GM13977 (cell line): ENCODE measurements around the gene GOLT1A.

Experiments used
- DNase-seq: peaks from one replicate; pipeline ENCODE4 v3.0.0; 2012; ENCODE audit warnings: low spot score
- CTCF ChIP-seq: IDR thresholded peaks from 2 replicates; pipeline ENCODE4 v1.5.1; 2012; ENCODE audit warnings: mild to moderate bottlenecking, control low read depth; ENCODE audit not compliant: insufficient read depth; ENCODE audit errors: extremely low read depth, missing control alignments
- in situ Hi-C: fragments of 300-500 bp; cut with MboI; formaldehyde crosslinking; loops from one replicate; pipeline ENCODE4 v1.12.0; 2022; ENCODE audit warnings: low sequenced_read_pairs, low pct_unique_long_range_greater_than_20kb, mixed read lengths, inconsistent platforms; ENCODE audit not compliant: unreplicated experiment

GOLT1A gene

GRCh38 chr1:204255966-204256365 lies 42.2 kb upstream of the GOLT1A start:
- in situ Hi-C loops, result no loop called here
- DNase-seq, result no peak
- TF ChIP-seq CTCF, result no peak

- TF ChIP-seq CTCF, result no peak
- in situ Hi-C loops, result no loop called here
- no peak for DNase-seq
Observed at GRCh38 chr1:204255225-204255624, 41.4 kb upstream of the GOLT1A start.

- TF ChIP-seq CTCF, result no peak
- in situ Hi-C loops, result no loop called here
- DNase-seq, result no peak
Observed at GRCh38 chr1:204254031-204254661, 40.4 kb upstream of the GOLT1A start.

- no peak for DNase-seq
- no peak for TF ChIP-seq CTCF
- in situ Hi-C loops, result no loop called here
Observed at GRCh38 chr1:204251926-204252689, 38.3 kb upstream of the GOLT1A start.

- no peak for TF ChIP-seq CTCF
- DNase-seq, result no peak
- in situ Hi-C loops, result no loop called here
Observed at GRCh38 chr1:204251286-204251685, 37.5 kb upstream of the GOLT1A start.

GRCh38 chr1:204250428-204251030 lies 36.7 kb upstream of the GOLT1A start:
- no peak for TF ChIP-seq CTCF
- in situ Hi-C loops, result no loop called here
- DNase-seq, result no peak
